ENCODE results near the gene ANOS1.

The ANOS1 gene

GRCh38 chrX:8672176-8672575 is 59.8 kb downstream of the ANOS1 start:
- H3K36me3 ChIP-seq (ENCODE audit: control insufficient read depth, insufficient read depth, low read length) = peaks cover 4% of the 10 kb centered on the region; the same call in 1 of the 2 replicates
- H3K4me1 ChIP-seq (ENCODE audit: control insufficient read depth, insufficient read depth, low read length) = peaks cover 49% of the 10 kb centered on the region
- H3K27ac ChIP-seq (ENCODE audit: low read depth, low read length) = no peak overlapping the region
- H3K9ac ChIP-seq (ENCODE audit: low read length) = no peak overlapping the region
- no peaks in the 10 kb centered on the region for H3K27me3 ChIP-seq (ENCODE audit: control insufficient read depth, insufficient read depth, low read length)
- no peak overlapping the region for H3K4me3 ChIP-seq (ENCODE audit: low read depth, low read length)
- H3K9me3 ChIP-seq (ENCODE audit: control insufficient read depth, insufficient read depth, low read depth, low read length) = no peaks in the 10 kb centered on the region

DNA sequence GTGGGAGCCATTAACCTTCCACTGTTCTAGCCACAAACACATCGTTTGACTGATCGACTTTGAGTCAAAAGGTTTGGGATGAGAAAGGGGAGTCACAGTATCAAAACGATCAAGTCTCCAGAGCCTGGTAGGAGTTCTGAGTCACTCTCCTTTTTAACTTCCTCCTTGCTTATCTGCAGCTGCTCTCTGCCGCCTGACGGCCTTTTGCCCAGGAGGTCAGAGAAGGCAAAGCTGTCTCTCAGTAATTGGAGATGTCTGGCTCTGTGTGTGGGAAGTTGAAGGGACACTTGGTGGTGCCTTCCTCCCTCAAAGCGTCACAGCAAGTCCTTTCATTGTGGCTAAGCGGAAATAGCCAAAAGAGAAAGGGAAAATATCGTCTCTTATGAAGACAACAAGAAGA is 63.1 kb downstream of the ANOS1 start:
- Histone ChIP-seq H3K36me3 (ENCODE audit: control insufficient read depth, insufficient read depth, low read length) (no peaks in the 10 kb centered on the region), H3K27ac (ENCODE audit: low read depth, low read length) (no peak overlapping the region), H3K9ac (ENCODE audit: low read length) (no peak overlapping the region), H3K27me3 (ENCODE audit: control insufficient read depth, insufficient read depth, low read length) (no peaks in the 10 kb centered on the region), H3K4me3 (ENCODE audit: low read depth, low read length) (no peak overlapping the region), H3K9me3 (ENCODE audit: control insufficient read depth, insufficient read depth, low read depth, low read length) (no peaks in the 10 kb centered on the region), H3K4me1 (ENCODE audit: control insufficient read depth, insufficient read depth, low read length) (peaks cover 34% of the 10 kb centered on the region)

DNA sequence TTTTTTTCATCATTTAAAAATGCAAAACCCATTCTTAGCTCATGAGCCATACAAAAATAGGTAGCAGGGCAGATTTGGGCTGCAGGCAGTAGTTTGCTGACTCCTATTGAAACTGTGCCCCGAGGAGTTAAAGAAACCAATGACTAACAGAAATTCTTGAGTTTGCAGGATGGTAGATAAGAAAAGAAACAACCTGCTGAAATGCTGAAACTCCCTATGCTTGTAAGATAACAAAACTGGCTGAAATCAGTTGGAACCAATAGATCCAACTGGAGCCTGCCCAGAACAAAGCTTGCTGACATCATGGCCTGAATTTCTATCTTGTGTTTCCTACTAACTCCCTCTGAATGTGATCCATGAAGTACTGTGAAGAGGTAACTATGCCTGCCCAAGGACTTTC is 68.6 kb downstream of the ANOS1 start:
- peaks cover 17% of the 10 kb centered on the region for H3K4me1 ChIP-seq (ENCODE audit: control insufficient read depth, insufficient read depth, low read length)
- no peak overlapping the region for H3K27ac ChIP-seq (ENCODE audit: low read depth, low read length)
- H3K4me3 ChIP-seq (ENCODE audit: low read depth, low read length) = no peak overlapping the region
- peaks cover 20% of the 10 kb centered on the region for H3K36me3 ChIP-seq (ENCODE audit: control insufficient read depth, insufficient read depth, low read length)
- 0 out of 2 replicates have a peak, but pooled peaks cover 3% of the 10 kb centered on the region for H3K9me3 ChIP-seq (ENCODE audit: control insufficient read depth, insufficient read depth, low read depth, low read length)
- no peak overlapping the region for H3K9ac ChIP-seq (ENCODE audit: low read length)
- no peaks in the 10 kb centered on the region for H3K27me3 ChIP-seq (ENCODE audit: control insufficient read depth, insufficient read depth, low read length)

DNA sequence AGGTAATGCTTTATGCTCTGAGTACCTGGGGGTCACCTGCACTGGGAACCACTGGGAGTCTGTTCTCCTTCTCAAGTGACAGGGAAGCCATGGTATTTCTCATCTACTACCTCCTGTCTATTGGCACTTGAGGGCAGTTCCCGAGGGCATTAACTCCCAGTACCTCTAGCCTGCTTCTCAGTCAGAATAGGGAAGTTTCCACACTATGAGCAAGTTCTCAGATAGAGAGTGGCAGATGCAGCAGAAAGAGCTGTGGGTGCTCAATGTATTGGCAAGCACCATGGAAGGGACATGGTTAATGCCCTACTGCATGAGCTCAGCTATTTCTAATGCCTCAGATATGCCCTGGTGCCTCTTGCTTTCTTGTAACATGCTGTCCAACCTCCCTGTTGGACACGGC is 74.1 kb downstream of the ANOS1 start:
- H3K9me3 ChIP-seq (ENCODE audit: control insufficient read depth, insufficient read depth, low read depth, low read length) = peaks cover 29% of the 10 kb centered on the region
- H3K36me3 ChIP-seq (ENCODE audit: control insufficient read depth, insufficient read depth, low read length) = peaks cover 55% of the 10 kb centered on the region
- H3K4me1 ChIP-seq (ENCODE audit: control insufficient read depth, insufficient read depth, low read length) = peaks cover 8% of the 10 kb centered on the region; the same call in 1 of the 2 replicates
- no peak overlapping the region for H3K4me3 ChIP-seq (ENCODE audit: low read depth, low read length)
- H3K27me3 ChIP-seq (ENCODE audit: control insufficient read depth, insufficient read depth, low read length) = no peaks in the 10 kb centered on the region
- H3K27ac ChIP-seq (ENCODE audit: low read depth, low read length) = no peak overlapping the region
- no peak overlapping the region for H3K9ac ChIP-seq (ENCODE audit: low read length)

- H3K27me3 ChIP-seq (ENCODE audit: control insufficient read depth, insufficient read depth, low read length) = no peaks in the 10 kb centered on the region
Measured at GRCh38 chrX:8653956-8654355, 78.0 kb downstream of the ANOS1 start.

GRCh38 chrX:8649969-8650368 is 82.0 kb downstream of the ANOS1 start:
- peaks cover 6% of the 10 kb centered on the region; the same call in 1 of the 2 replicates for H3K9me3 ChIP-seq (ENCODE audit: control insufficient read depth, insufficient read depth, low read depth, low read length)
- H3K4me1 ChIP-seq (ENCODE audit: control insufficient read depth, insufficient read depth, low read length) = peaks cover 16% of the 10 kb centered on the region
- H3K27ac ChIP-seq (ENCODE audit: low read depth, low read length) = no peak overlapping the region
- H3K4me3 ChIP-seq (ENCODE audit: low read depth, low read length) = no peak overlapping the region
- peaks cover 11% of the 10 kb centered on the region; the same call in 1 of the 2 replicates for H3K36me3 ChIP-seq (ENCODE audit: control insufficient read depth, insufficient read depth, low read length)
- H3K9ac ChIP-seq (ENCODE audit: low read length) = no peak overlapping the region
- no peaks in the 10 kb centered on the region for H3K27me3 ChIP-seq (ENCODE audit: control insufficient read depth, insufficient read depth, low read length)

More at GRCh38 chrX:8653956-8654355, 78.0 kb downstream of the ANOS1 start:
- Histone ChIP-seq H3K4me3 (ENCODE audit: low read depth, low read length) (no peak overlapping the region), H3K4me1 (ENCODE audit: control insufficient read depth, insufficient read depth, low read length) (peaks cover 14% of the 10 kb centered on the region), H3K9ac (ENCODE audit: low read length) (no peak overlapping the region), H3K27ac (ENCODE audit: low read depth, low read length) (no peak overlapping the region), H3K36me3 (ENCODE audit: control insufficient read depth, insufficient read depth, low read length) (peaks cover 37% of the 10 kb centered on the region), H3K9me3 (ENCODE audit: control insufficient read depth, insufficient read depth, low read depth, low read length) (peaks cover 26% of the 10 kb centered on the region)

DNA sequence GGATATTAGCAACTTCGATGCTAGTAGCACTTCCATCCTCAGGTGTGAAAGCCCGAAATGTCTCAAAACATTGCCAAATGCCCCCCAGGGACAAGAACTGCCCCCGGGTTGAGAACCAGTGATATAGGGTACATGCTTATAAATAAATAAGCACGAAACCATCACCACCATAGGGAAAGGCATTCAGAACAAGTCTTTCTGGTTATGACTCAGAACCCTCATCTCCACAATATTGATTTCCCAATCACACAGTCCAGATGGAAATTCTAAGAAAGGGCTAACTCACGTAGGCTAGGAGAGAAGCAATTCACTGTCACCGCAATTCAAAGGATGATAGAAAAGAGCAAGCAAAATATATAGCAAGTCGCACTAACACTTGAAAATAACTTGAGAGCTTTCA is 84.8 kb downstream of the ANOS1 start:
- H3K4me3 ChIP-seq (ENCODE audit: low read depth, low read length) = no peak overlapping the region
- H3K9me3 ChIP-seq (ENCODE audit: control insufficient read depth, insufficient read depth, low read depth, low read length) = peaks cover 4% of the 10 kb centered on the region; the same call in 1 of the 2 replicates
- peaks cover 28% of the 10 kb centered on the region for H3K4me1 ChIP-seq (ENCODE audit: control insufficient read depth, insufficient read depth, low read length)
- no peak overlapping the region for H3K9ac ChIP-seq (ENCODE audit: low read length)
- H3K36me3 ChIP-seq (ENCODE audit: control insufficient read depth, insufficient read depth, low read length) = peaks cover 10% of the 10 kb centered on the region; the same call in 1 of the 2 replicates
- no peak overlapping the region for H3K27ac ChIP-seq (ENCODE audit: low read depth, low read length)
- H3K27me3 ChIP-seq (ENCODE audit: control insufficient read depth, insufficient read depth, low read length) = no peaks in the 10 kb centered on the region

- Histone ChIP-seq H3K4me3 (ENCODE audit: low read depth, low read length) (peak overlapping the region; percentile 32; the same call in 1 of the 2 replicates), H3K4me1 (ENCODE audit: control insufficient read depth, insufficient read depth, low read length) (peaks cover 54% of the 10 kb centered on the region), H3K27me3 (ENCODE audit: control insufficient read depth, insufficient read depth, low read length) (no peaks in the 10 kb centered on the region), H3K27ac (ENCODE audit: low read depth, low read length) (peak overlapping the region; percentile 37; the same call in 1 of the 2 replicates), H3K9me3 (ENCODE audit: control insufficient read depth, insufficient read depth, low read depth, low read length) (no peaks in the 10 kb centered on the region; the same call in 1 of the 2 replicates), H3K9ac (ENCODE audit: low read length) (peak overlapping the region; percentile 18), H3K36me3 (ENCODE audit: control insufficient read depth, insufficient read depth, low read length) (peaks cover 7% of the 10 kb centered on the region; the same call in 1 of the 2 replicates)
Measured at GRCh38 chrX:8639949-8640475, 91.9 kb downstream of the ANOS1 start.

GRCh38 chrX:8636497-8636896 is 95.4 kb downstream of the ANOS1 start:
- Histone ChIP-seq H3K9me3 (ENCODE audit: control insufficient read depth, insufficient read depth, low read depth, low read length) (no peaks in the 10 kb centered on the region; the same call in 1 of the 2 replicates), H3K27me3 (ENCODE audit: control insufficient read depth, insufficient read depth, low read length) (no peaks in the 10 kb centered on the region), H3K9ac (ENCODE audit: low read length) (no peak overlapping the region), H3K36me3 (ENCODE audit: control insufficient read depth, insufficient read depth, low read length) (peaks cover 9% of the 10 kb centered on the region), H3K27ac (ENCODE audit: low read depth, low read length) (no peak overlapping the region), H3K4me1 (ENCODE audit: control insufficient read depth, insufficient read depth, low read length) (peaks cover 62% of the 10 kb centered on the region), H3K4me3 (ENCODE audit: low read depth, low read length) (no peak overlapping the region)

GRCh38 chrX:8635812-8636211 is 96.1 kb downstream of the ANOS1 start:
- Histone ChIP-seq H3K4me1 (ENCODE audit: control insufficient read depth, insufficient read depth, low read length) (peaks cover 55% of the 10 kb centered on the region), H3K9ac (ENCODE audit: low read length) (no peak overlapping the region), H3K27ac (ENCODE audit: low read depth, low read length) (no peak overlapping the region), H3K4me3 (ENCODE audit: low read depth, low read length) (no peak overlapping the region), H3K36me3 (ENCODE audit: control insufficient read depth, insufficient read depth, low read length) (peaks cover 9% of the 10 kb centered on the region), H3K9me3 (ENCODE audit: control insufficient read depth, insufficient read depth, low read depth, low read length) (no peaks in the 10 kb centered on the region; the same call in 1 of the 2 replicates), H3K27me3 (ENCODE audit: control insufficient read depth, insufficient read depth, low read length) (no peaks in the 10 kb centered on the region)

DNA sequence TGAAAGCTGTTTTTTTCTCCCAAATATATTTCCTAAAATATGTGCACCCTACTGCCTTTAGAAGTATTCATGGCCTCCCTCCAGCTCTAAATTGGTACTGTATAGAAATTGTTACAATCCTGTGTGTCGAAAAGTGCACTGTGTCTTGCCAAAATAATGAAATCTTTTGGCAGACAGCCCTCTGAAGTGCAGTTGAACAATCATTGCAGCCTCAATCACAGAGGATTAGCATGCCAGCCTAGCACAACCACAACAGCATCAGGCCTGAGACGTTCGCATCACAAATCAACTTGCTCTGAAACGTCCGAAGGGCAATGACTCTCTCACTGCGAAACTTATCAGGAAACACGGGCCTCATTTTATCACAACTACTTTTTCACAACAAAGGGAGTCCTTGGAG is 99.0 kb downstream of the ANOS1 start:
- Histone ChIP-seq H3K9me3 (ENCODE audit: control insufficient read depth, insufficient read depth, low read depth, low read length) (no peaks in the 10 kb centered on the region; the same call in 1 of the 2 replicates), H3K27ac (ENCODE audit: low read depth, low read length) (no peak overlapping the region), H3K27me3 (ENCODE audit: control insufficient read depth, insufficient read depth, low read length) (no peaks in the 10 kb centered on the region), H3K4me1 (ENCODE audit: control insufficient read depth, insufficient read depth, low read length) (peaks cover 45% of the 10 kb centered on the region), H3K36me3 (ENCODE audit: control insufficient read depth, insufficient read depth, low read length) (peaks cover 6% of the 10 kb centered on the region), H3K4me3 (ENCODE audit: low read depth, low read length) (no peak overlapping the region), H3K9ac (ENCODE audit: low read length) (no peak overlapping the region)
